NOMO-1 treated with DMSO at 0.1 percent for 48 hours (cell line): ENCODE measurements around the gene PMF1.
"Not testable (repeated sequence)": the region's sequence is repeated elsewhere in the genome, so short reads cannot be mapped to it uniquely, and the experiment has no call there.

Source experiments
- DNase-seq: peaks from one replicate; lab custom pipeline; 2025; ENCODE audit not compliant: unreplicated experiment; lab: John Stamatoyannopoulos, UW

Gene PMF1

DNA sequence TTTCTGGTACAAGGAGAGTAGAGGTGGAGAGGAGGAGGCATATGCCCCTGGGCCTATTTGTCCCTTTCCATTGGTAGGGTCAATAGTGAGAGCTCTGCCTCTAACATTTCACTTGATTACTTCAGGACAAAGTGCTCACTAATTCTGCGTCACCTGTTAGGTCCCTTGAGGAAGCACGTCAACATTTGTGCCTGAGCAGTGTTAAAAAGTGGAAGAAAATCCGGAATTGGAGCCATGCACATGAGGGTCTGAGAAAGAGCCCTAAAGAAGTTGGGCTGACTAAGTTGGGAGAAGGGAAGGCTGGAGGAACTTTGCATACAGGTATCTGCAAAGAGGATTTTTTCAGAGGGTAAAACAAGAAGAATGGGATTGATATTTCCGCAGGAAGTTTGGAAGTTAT is 17.0 kb upstream of the PMF1 start:
- DNase-seq: no peak

GRCh38 chr1:156196445-156196844 is 16.4 kb upstream of the PMF1 start:
- no peak for DNase-seq

- no peak for DNase-seq
These were observed 13.9 kb upstream of the PMF1 start for GRCh38 chr1:156198831-156199349.

- DNase-seq: no peak
These were observed 12.8 kb upstream of the PMF1 start for GRCh38 chr1:156200044-156200443.

GRCh38 chr1:156203331-156203730 is 9.5 kb upstream of the PMF1 start:
- DNase-seq: no peak

GRCh38 chr1:156204686-156205085 is 8.1 kb upstream of the PMF1 start:
- no peak for DNase-seq

GRCh38 chr1:156211243-156211642 is 1.6 kb upstream of the PMF1 start:
- no peak for DNase-seq

GRCh38 chr1:156212130-156212529 is 677 bp upstream of the PMF1 start:
- no peak for DNase-seq

GRCh38 chr1:156213644-156213966 is 798 bp downstream of the PMF1 start:
- no peak for DNase-seq

DNA sequence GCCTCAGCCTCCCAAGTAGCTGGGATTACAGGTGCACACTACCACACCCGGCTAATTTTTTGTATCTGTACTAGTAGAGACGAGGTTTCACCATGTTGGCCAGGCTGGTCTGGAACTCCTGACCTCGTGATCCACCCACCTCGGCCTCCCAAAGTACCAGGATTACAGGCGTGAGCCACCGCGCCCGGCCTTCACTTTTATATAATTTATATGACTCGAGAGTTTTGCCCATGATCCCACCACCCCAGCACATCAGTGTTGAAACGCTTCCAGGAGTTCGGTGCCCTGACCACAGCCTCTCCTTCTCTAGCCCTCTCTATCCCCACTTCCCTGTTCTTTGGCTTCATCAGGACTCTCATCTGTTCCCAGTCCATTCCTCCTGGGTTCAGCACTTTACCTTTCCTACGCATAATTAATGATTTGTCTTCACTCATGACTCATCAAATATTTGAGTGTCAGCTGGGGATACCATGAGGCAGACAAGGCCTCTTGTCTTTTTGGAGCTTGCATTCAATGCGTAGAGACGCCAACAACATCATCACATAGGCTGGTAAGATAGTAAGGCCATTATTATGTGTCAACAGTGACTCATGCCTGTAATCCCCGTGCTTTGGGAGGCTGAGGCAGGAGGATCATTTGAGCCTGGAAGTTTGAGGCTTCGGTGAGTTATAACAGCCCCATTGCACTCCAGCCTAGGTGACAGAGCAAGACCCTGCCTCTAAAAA is 1.4 kb downstream of the PMF1 start:
- DNase-seq: no peak

DNA sequence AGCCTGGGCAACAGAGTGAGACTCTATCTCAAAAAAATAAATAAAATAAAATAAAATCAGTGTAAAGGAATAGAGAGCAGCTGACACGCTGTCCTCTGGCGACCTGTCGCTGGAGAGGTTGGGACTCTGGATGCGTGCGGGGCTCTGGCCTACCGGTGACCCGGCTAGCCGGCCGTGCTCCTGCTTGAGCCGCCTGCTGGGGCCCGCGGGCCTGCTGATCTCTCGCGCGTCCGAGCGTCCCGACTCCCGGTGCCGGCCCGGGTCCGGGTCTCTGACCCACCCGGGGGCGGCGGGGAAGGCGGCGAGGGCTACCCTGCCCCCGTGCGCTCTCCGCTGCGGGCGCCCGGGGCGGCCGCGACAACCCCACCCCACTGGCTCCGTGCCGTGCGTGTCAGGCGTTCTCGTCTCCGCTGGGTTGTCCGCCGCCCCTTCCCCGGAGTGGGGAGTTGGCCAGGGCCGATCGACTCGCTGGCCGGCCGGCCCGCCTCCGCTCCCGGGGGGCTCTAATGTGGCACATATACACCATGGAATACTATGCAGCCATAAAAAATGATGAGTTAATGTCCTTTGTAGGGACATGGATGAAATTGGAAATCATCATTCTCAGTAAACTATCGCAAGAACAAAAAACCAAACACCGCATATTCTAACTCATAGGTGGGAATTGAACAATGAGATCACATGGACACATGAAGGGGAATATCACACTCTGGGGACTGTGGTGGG is 3.7 kb downstream of the PMF1 start:
- not testable (repeated sequence) for DNase-seq

DNA sequence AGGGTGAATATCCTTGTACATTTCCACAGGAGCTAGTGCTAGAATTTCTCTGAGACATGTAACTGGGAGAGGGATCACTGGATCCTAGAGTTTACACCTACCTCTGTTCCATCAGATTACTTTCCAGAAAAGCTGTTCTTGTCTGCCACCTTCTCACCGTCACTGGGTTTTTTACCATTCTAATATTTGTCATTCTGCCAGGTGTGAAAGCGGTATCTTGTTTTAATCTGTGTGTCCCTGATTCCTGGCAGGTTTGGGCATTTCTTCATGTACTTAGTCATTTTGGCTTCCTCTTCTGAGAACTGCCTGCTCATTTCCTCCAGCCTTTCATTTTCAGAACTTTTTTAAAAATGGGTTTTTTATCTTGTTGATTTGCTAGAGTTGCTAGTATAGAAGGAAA is 5.1 kb downstream of the PMF1 start:
- DNase-seq: peak; percentile 48

DNA sequence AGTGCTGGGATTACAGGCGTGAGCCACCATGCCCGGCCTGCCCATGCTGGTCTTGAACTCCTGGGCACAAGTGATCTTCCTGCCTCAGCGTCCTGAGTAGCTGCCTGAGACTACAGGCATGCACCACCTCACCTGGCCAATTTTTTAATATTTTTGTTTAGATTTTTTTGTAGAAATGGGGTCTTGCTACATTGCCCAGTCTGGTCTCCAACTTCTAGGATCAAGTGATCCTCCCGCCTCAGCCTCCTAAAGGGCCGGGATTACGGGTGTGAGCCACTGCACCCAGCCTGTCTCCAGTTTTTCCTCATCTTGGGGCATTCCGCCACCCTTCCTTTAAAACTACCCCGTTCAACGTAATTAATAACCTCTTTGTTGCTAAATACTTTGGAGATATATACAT is 7.4 kb downstream of the PMF1 start:
- no peak for DNase-seq

DNA sequence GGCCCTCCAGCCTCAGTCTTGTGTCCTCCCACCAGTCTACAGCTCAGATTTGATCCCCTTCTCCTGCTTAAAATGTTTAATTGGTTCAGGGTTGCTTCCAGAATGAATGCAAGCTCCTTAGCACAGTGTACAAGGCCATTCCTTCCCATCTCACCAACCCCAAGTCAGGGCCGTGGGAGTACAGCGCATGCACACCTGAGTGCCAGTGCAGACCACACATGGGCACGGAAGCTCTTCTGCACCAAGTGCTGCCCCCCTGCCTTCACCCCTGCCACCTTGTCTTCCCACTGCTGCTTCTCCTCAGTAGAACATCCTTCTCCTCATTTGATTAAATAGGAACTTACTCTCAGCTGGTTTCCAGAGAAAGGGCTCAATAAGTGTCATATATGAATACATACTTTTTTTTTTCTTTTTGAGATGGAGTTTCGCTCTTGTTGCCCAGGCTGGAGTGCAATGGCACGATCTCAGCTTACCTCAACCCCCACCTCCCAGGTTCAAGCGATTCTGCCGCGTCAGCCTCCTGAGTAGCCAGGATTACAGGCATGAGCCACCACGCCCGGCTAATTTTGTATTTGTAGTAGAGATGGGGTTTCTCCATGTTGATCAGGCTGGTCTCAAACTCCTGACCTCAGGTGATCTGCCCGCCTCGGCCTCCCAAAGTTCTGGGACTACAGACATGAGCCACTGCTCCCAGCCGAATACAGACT is 9.3 kb downstream of the PMF1 start:
- DNase-seq: no peak

GRCh38 chr1:156225677-156226014 is 12.8 kb downstream of the PMF1 start:
- DNase-seq: no peak

- DNase-seq: no peak
These were observed 13.3 kb downstream of the PMF1 start for GRCh38 chr1:156226116-156226538.

GRCh38 chr1:156226782-156227181 is 14.0 kb downstream of the PMF1 start:
- DNase-seq: no peak

DNA sequence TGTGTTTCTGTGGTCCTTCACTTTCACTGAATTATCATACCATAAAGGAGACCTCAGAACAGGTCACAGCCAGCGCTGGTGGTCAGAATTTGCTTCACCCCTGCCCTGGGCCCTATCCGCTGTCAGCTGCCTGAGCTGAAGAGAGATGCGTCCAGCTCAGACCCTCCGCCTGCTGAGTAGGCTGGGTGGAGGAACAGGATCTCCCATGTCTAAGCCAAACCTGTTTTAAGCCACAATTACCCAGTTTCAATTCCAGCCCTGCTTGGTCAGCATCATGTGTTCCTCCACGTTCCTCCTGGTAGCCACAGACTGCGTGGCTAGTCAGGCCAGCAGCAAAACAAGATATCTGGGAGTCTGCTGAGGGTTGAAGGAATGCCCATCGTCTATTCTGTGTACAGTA is 15.7 kb downstream of the PMF1 start:
- DNase-seq: no peak

- DNase-seq: no peak
These were observed 17.1 kb downstream of the PMF1 start for GRCh38 chr1:156229809-156230472.

DNA sequence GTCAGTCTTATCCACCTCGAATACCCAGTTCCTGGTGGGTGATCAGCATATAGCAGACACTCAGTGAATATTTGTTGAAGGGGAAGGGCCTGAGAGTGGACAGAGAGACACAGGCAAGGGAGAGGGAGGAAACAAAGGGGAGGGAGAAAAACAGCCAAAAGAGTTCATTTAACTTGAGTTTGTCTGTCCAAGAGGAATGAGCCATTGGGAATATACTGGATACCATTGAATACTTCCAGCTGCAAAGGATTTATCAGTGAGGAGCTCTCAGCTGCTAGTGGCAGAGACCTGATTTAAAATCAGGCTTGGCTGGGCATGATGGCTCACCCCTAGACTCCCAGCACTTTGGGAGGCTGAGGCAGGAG is 17.6 kb downstream of the PMF1 start:
- no peak for DNase-seq

GRCh38 chr1:156232201-156232894 is 19.5 kb downstream of the PMF1 start:
- no peak for DNase-seq
